Measurements from ENCODE around the gene PHF21A. TPM values are rescaled to one million over a fixed set of nuclear protein-coding genes. Genes with fewer than 3 reads are reported as not detected.

PHF21A gene
- total and polyA plus RNA-seq, 2 of the 8 experiments (the other 6 are each of a cell fraction or from before 2014, with no cell fraction given) = 17.6 to 40.3 TPM

- Histone ChIP-seq H3K14ac (ENCODE audit: insufficient read length) (no peak overlapping the region), H2BK12ac (ENCODE audit: low read depth, low read length) (no peak overlapping the region), H3K23me2 (ENCODE audit: low read depth, low read length) (peaks cover 9% of the 10 kb centered on the region), H2AK5ac (ENCODE audit: low read depth, low read length) (no peak overlapping the region), H2BK20ac (ENCODE audit: low read length) (no peak overlapping the region), H3K23ac (ENCODE audit: insufficient read length) (no peak overlapping the region), H3K4ac (replicated peaks; ENCODE audit: insufficient read length, low read depth, low read length) (no peak overlapping the region), H2BK120ac (replicated peaks; ENCODE audit: low read depth, low read length) (no peak overlapping the region), H2BK15ac (ENCODE audit: low read length) (no peak overlapping the region), H3K27ac (ENCODE audit: low read depth, low read length) (no peak overlapping the region), H3K9me3 (ENCODE audit: insufficient read depth in 2 of 2, low read depth in 1 of 2, low read length in 1 of 2) (no peaks in the 10 kb centered on the region), H3K79me1 (ENCODE audit: low read depth, low read length) (no peaks in the 10 kb centered on the region; the same call in 1 of the 2 replicates), H3K27me3 (replicated peaks in 1 of 4; ENCODE audit: control insufficient read depth in 3 of 4, extremely low read depth in 1 of 4, insufficient read depth in 3 of 4, low read length in 3 of 4) (no peaks in the 10 kb centered on the region), H3K36me3 (ENCODE audit: control insufficient read depth in 2 of 4, insufficient read depth in 4 of 4, low read length in 3 of 4) (no peaks in the 10 kb centered on the region), H3K4me1 (replicated peaks in 1 of 4; ENCODE audit: control insufficient read depth in 3 of 4, insufficient read depth in 4 of 4, low read length in 3 of 4) (peaks cover 0 to 5% (median 1%) of the 10 kb centered on the region in 4 experiments; a peak in 4 of 7 replicates), H3K56ac (replicated peaks; ENCODE audit: insufficient read length, low read depth, low read length) (no peak overlapping the region), H4K5ac (ENCODE audit: insufficient read length, low read depth, low read length) (no peak overlapping the region), H4K20me1 (replicated peaks in 1 of 2; ENCODE audit: control insufficient read depth in 1 of 2, insufficient read depth in 2 of 2, low read length in 2 of 2) (peaks cover 0 to 2% of the 10 kb centered on the region in 2 experiments), H2AFZ (ENCODE audit: low read length) (no peak overlapping the region), H3K4me2 (ENCODE audit: insufficient read depth in 1 of 2, low read depth in 2 of 2, low read length in 2 of 2) (no peak overlapping the region), H3K4me3 (ENCODE audit: extremely low read depth in 1 of 4, insufficient read depth in 2 of 4, low read depth in 3 of 4, low read length in 4 of 4) (no peak overlapping the region), H3K18ac (ENCODE audit: extremely low read depth, low read length) (no peak overlapping the region), H2BK5ac (ENCODE audit: low read depth, low read length) (no peak overlapping the region), H4K8ac (ENCODE audit: extremely low read depth, insufficient read depth, low read length) (no peak overlapping the region), H3K9ac (replicated peaks in 1 of 4; ENCODE audit: extremely low read depth in 1 of 4, low read depth in 3 of 4, low read length in 3 of 4) (no peak overlapping the region), H4K91ac (replicated peaks; ENCODE audit: insufficient read length, low read length) (no peak overlapping the region), H3K79me2 (ENCODE audit: control insufficient read depth in 1 of 2, insufficient read depth in 2 of 2, low read length in 2 of 2) (peaks cover 0 to 84% of the 10 kb centered on the region in 2 experiments; a peak in 3 of 4 replicates)
- no peak for DNase-seq (ENCODE audit: low read depth in 1 of 2, low spot score in 2 of 2)
- no peak for FAIRE-seq
- 100% methylated on average over 3 of the region's 3 CpGs; no CpG with 5 or more reads in 1 of the 2 experiments for WGBS, 2 experiments (ENCODE audit: extremely low coverage in 1 of 2, insufficient coverage in 1 of 2, insufficient read length in 1 of 2, insufficient replicate concordance in 2 of 2, low coverage in 1 of 2, low lambda C conversion rate in 2 of 2, missing lambda C conversion rate in 1 of 2)
- CTCF ChIA-PET (ENCODE audit: partially characterized antibody) = interaction anchor here (0.8 to 2.7 kb wide), 5 partner anchors 12 to 185 kb away, joined by 3 to 9 read pairs (median 3); no protein-coding TSS in a partner anchor
- TF ChIP-seq TBP (IDR thresholded peaks at IDR 0.05; ENCODE audit: low read depth, low read length) (no peak), BCL11A (IDR thresholded peaks at IDR 0.05; ENCODE audit: low read depth in 2 of 2, low read length in 2 of 2) (no peak), RAD21 (IDR thresholded peaks at IDR 0.05 in 1 of 2, conservative IDR thresholded peaks at IDR 0.05 in 1 of 2; ENCODE audit: low read depth in 2 of 2, low read length in 2 of 2) (no peak), ASH2L (IDR thresholded peaks at IDR 0.05; ENCODE audit: low read length) (no peak), SIRT6 (IDR thresholded peaks at IDR 0.05; ENCODE audit: low read length) (no peak), NANOG (IDR thresholded peaks at IDR 0.05; ENCODE audit: insufficient read depth, low read depth, low read length, poor library complexity, severe bottlenecking) (no peak), KDM1A (IDR thresholded peaks at IDR 0.05; ENCODE audit: borderline replicate concordance, low read length) (no peak), SIN3A (conservative IDR thresholded peaks at IDR 0.05 in 1 of 2, IDR thresholded peaks at IDR 0.05 in 1 of 2; ENCODE audit: low read depth in 1 of 2, low read length in 2 of 2) (no peak), CEBPB (IDR thresholded peaks at IDR 0.05; ENCODE audit: low read depth, low read length) (no peak), SIX5 (IDR thresholded peaks at IDR 0.05; ENCODE audit: low read depth, low read length) (no peak), CTBP2 (IDR thresholded peaks at IDR 0.05; ENCODE audit: borderline replicate concordance, insufficient read depth, insufficient read length, low read length) (no peak), CREB1 (IDR thresholded peaks at IDR 0.05) (no peak)
- POLR2A ChIA-PET (ENCODE audit: partially characterized antibody) = interaction anchor here (0.8 kb wide), 1 partner anchor 36 kb away, joined by 3 read pairs; no protein-coding TSS in a partner anchor
These were observed 5.1 kb downstream of the PHF21A start for GRCh38 chr11:46116007-46116711.
